Keratinocyte (primary cell): ENCODE measurements around the gene ACACA. TPM values are rescaled to one million over a fixed set of nuclear protein-coding genes. Genes with fewer than 3 reads are reported as not detected.

Experiments used
- DNase-seq: peaks from one replicate; pipeline ENCODE4 v3.0.0-alpha.2; 2011; ENCODE audit warnings: low read depth, missing footprints, low spot score
- FAIRE-seq: peaks from 2 replicates; lab custom pipeline; 2011; peaks lifted over from hg19 to GRCh38; lab: Jason Lieb, UNC
- H2AFZ ChIP-seq: 2 replicates; pipeline ENCODE4 v1.6.0; 2012; ENCODE audit warnings: low read length, control low read depth, inconsistent platforms; ENCODE audit not compliant: control insufficient read depth
- H3K27ac ChIP-seq: 2 replicates; pipeline ENCODE4 v1.5.1; 2011; ENCODE audit warnings: low read length; ENCODE audit not compliant: control insufficient read depth, insufficient read depth
- H3K27me3 ChIP-seq: 3 replicates; pipeline ENCODE4 v1.6.0; 2011; ENCODE audit warnings: low read length; ENCODE audit not compliant: control insufficient read depth, insufficient read depth; ENCODE audit errors: extremely low read depth
- H3K36me3 ChIP-seq, 2 experiments: 2 replicates in 1 of 2; 3 replicates in 1 of 2; pipeline ENCODE4 v1.5.1; 2011; ENCODE audit warnings: low read length in 2 of 2, mild to moderate bottlenecking in 1 of 2; ENCODE audit not compliant: control insufficient read depth in 2 of 2, insufficient read depth in 2 of 2; ENCODE audit errors: extremely low read depth in 1 of 2
- H3K4me1 ChIP-seq: 3 replicates; pipeline ENCODE4 v1.5.1; 2011; ENCODE audit warnings: low read length; ENCODE audit not compliant: control insufficient read depth, insufficient read depth; ENCODE audit errors: extremely low read depth
- H3K4me2 ChIP-seq: 3 replicates; pipeline ENCODE4 v1.6.0; 2011; ENCODE audit warnings: low read depth, low read length; ENCODE audit not compliant: control insufficient read depth, insufficient read depth; ENCODE audit errors: extremely low read depth
- H3K4me3 ChIP-seq, 3 experiments: fragments of 200-600 bp in 1 of 3; sonication (generic) in 1 of 3; 2 replicates in 2 of 3; 3 replicates in 1 of 3; pipeline ENCODE4 v1.5.1; 2011 to 2016; ENCODE audit warnings: low read length in 3 of 3, mild to moderate bottlenecking in 3 of 3, control low read depth in 2 of 3, inconsistent platforms in 1 of 3, low read depth in 1 of 3, mixed read lengths in 1 of 3, mixed run types in 1 of 3, moderate library complexity in 1 of 3; ENCODE audit not compliant: control insufficient read depth in 2 of 3, insufficient read depth in 2 of 3; ENCODE audit errors: extremely low read depth in 1 of 3
- H3K79me2 ChIP-seq: 2 replicates; pipeline ENCODE4 v1.6.0; 2012; ENCODE audit warnings: low read length; ENCODE audit not compliant: control insufficient read depth, insufficient read depth
- H3K9ac ChIP-seq: 3 replicates; pipeline ENCODE4 v1.6.0; 2011; ENCODE audit warnings: low read length; ENCODE audit not compliant: control insufficient read depth, insufficient read depth; ENCODE audit errors: extremely low read depth
- H3K9me1 ChIP-seq: 3 replicates; pipeline ENCODE4 v1.6.0; 2011; ENCODE audit warnings: low read length; ENCODE audit not compliant: control insufficient read depth, insufficient read depth; ENCODE audit errors: extremely low read depth
- H3K9me3 ChIP-seq: 2 replicates; pipeline ENCODE4 v1.5.1; 2012; ENCODE audit warnings: low read depth, low read length; ENCODE audit not compliant: control insufficient read depth
- H4K20me1 ChIP-seq: 3 replicates; pipeline ENCODE4 v1.6.0; 2011; ENCODE audit warnings: low read length; ENCODE audit not compliant: control insufficient read depth, insufficient read depth; ENCODE audit errors: extremely low read depth
- CTCF ChIP-seq, 3 experiments: IDR thresholded peaks in 1 of 3; conservative IDR thresholded peaks in 1 of 3; optimal IDR thresholded peaks in 1 of 3; 2 replicates in 2 of 3; 3 replicates in 1 of 3; pipeline versions ENCODE3 to v1.5.1; 2011; ENCODE audit warnings: low read length in 3 of 3, mild to moderate bottlenecking in 3 of 3, moderate library complexity in 2 of 3, control low read depth in 1 of 3, inconsistent platforms in 1 of 3; ENCODE audit not compliant: insufficient read depth in 2 of 3; ENCODE audit errors: extremely low read depth in 1 of 3
- EZH2 ChIP-seq: IDR thresholded peaks from one replicate; pipeline ENCODE4 v1.6.1; 2012; ENCODE audit warnings: inconsistent platforms, mild to moderate bottlenecking, low read length, moderate library complexity
- dilution Hi-C: fragments of 300-500 bp; cut with MboI; formaldehyde crosslinking; loops from one replicate; pipeline ENCODE4 v1.7.0; 2020; ENCODE audit warnings: low sequenced_read_pairs; ENCODE audit not compliant: extremely low pct_ligation_motif_present
- polyA plus RNA-seq, 5 experiments: library from polyadenylated mRNA; depleted of rRNA in 3 of 5; stranded (reverse) in 3 of 5; stranded (forward) in 1 of 5; unstranded in 1 of 5; fragments of >200 nt; gene quantifications; 1 replicate in 1 of 5; 2 replicates in 3 of 5; 3 replicates in 1 of 5; pipeline versions ENCODE4 v1.2.1 to v1.2.3, GENCODE V29; 2011 to 2012; ENCODE audit warnings: missing spikeins in 2 of 5, low read depth in 1 of 5, low replicate concordance in 1 of 5

ACACA gene
- polyA plus RNA-seq, 1 donor (not counting 4 experiments of a cell fraction or from before 2014, with no cell fraction given): 85.8 TPM

GRCh38 chr17:37092071-37092470 is 314.6 kb downstream of the ACACA start:
- H3K9me3 ChIP-seq: no peaks in the 10 kb centered on the region
- FAIRE-seq (no peak), DNase-seq (no peak)
- H3K9ac ChIP-seq: no peak overlapping the region
- no peaks in the 10 kb centered on the region for H3K27me3 ChIP-seq
- H4K20me1 ChIP-seq: no peaks in the 10 kb centered on the region
- peaks cover 4% of the 10 kb centered on the region for H3K4me1 ChIP-seq
- no peak for TF ChIP-seq EZH2
- TF ChIP-seq CTCF (optimal IDR thresholded peaks at IDR 0.05 in 1 of 3, IDR thresholded peaks at IDR 0.05 in 1 of 3, conservative IDR thresholded peaks at IDR 0.05 in 1 of 3; ENCODE audit: extremely low read depth in 1 of 3, insufficient read depth in 2 of 3, low read length in 3 of 3): no peak
- no peak overlapping the region for H2AFZ ChIP-seq
- no peak overlapping the region for H3K4me3 ChIP-seq
- no peaks in the 10 kb centered on the region for H3K9me1 ChIP-seq
- peaks cover 42 to 52% of the 10 kb centered on the region in 2 experiments for H3K36me3 ChIP-seq
- dilution Hi-C loops: no loop called here
- H3K79me2 ChIP-seq: no peaks in the 10 kb centered on the region
- H3K4me2 ChIP-seq: no peak overlapping the region
- H3K27ac ChIP-seq: no peak overlapping the region

- Histone ChIP-seq H3K4me2 (no peak overlapping the region), H3K9me3 (no peaks in the 10 kb centered on the region), H3K27ac (no peak overlapping the region), H3K4me3 (no peak overlapping the region), H3K79me2 (no peaks in the 10 kb centered on the region), H3K9ac (no peak overlapping the region), H3K27me3 (no peaks in the 10 kb centered on the region), H3K4me1 (peaks cover 4% of the 10 kb centered on the region), H2AFZ (no peak overlapping the region), H3K9me1 (no peaks in the 10 kb centered on the region), H3K36me3 (peaks cover 42 to 52% of the 10 kb centered on the region in 2 experiments), H4K20me1 (no peaks in the 10 kb centered on the region)
- dilution Hi-C loops: no loop called here
- FAIRE-seq (no peak), DNase-seq (no peak)
- TF ChIP-seq CTCF (optimal IDR thresholded peaks at IDR 0.05 in 1 of 3, IDR thresholded peaks at IDR 0.05 in 1 of 3, conservative IDR thresholded peaks at IDR 0.05 in 1 of 3; ENCODE audit: extremely low read depth in 1 of 3, insufficient read depth in 2 of 3, low read length in 3 of 3) (no peak), EZH2 (no peak)
Observed at GRCh38 chr17:37090941-37091340, 315.7 kb downstream of the ACACA start.
